Measurements from ENCODE around the gene PSMA7. TPM values are rescaled to one million over a fixed set of nuclear protein-coding genes. Genes with fewer than 3 reads are reported as not detected.

The PSMA7 gene
- total and polyA plus RNA-seq, 2 of the 8 experiments (the other 6 are each of a cell fraction or from before 2014, with no cell fraction given), result 361 to 648 TPM

DNA sequence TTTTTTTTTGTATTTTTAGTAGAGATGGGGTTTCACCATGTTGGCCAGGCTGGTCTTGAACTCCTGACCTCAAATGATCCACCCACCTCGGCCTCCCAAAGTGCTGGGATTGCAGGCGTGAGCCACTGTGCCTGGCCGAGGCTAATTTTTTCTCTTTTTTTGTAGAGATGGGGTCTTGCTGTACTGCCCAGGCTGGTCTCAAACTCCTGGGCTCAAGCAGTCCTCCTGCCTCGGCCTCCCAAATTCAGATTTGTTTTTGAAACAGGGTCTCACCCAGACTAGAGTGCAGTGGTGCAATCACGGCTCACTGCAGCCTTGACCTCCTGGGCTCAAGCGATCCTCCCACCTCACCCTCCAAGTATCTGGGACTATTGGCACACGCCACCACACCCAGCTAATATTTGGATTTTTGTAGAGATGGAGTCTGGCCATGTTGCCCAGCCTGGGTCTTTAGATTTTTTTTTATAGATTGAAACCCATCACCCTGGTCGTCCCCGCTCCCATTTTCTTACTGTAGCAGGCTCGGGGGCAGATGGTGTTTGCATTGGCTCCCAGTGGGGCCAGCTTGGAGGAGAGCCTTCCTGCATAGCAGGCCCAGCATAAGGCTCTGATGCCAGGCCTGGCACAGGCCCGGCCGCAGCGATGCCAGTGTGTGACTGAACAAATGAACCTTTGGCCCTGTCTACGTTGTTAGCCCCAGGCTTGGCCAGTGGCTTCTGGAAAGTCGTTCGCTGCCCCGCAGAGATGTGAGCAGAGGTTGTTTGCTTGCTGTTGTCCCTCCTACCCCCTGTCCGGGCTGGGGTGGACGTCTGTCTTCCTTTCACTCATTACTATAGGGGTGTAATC lies 35.3 kb upstream of the PSMA7 start:
- 94% methylated on average over 19 of the region's 19 CpGs; no CpG with 5 or more reads in 1 of the 2 experiments for WGBS, 2 experiments (ENCODE audit: extremely low coverage in 1 of 2, insufficient coverage in 1 of 2, insufficient read length in 1 of 2, insufficient replicate concordance in 2 of 2, low coverage in 1 of 2, low lambda C conversion rate in 2 of 2, missing lambda C conversion rate in 1 of 2)
- no peak overlapping the region for H3K56ac ChIP-seq (replicated peaks; ENCODE audit: insufficient read length, low read depth, low read length)
- no peak overlapping the region for H3K18ac ChIP-seq (ENCODE audit: extremely low read depth, low read length)
- no peak overlapping the region for H2BK120ac ChIP-seq (replicated peaks; ENCODE audit: low read depth, low read length)
- H3K23ac ChIP-seq (ENCODE audit: insufficient read length), result no peak overlapping the region
- H2AFZ ChIP-seq (ENCODE audit: low read length), result no peak overlapping the region
- H4K8ac ChIP-seq (ENCODE audit: extremely low read depth, insufficient read depth, low read length), result no peak overlapping the region; the same call in 1 of the 2 replicates
- FAIRE-seq (no peak), DNase-seq (ENCODE audit: low read depth in 1 of 2, low spot score in 2 of 2) (no peak)
- peaks cover 2 to 5% of the 10 kb centered on the region in 2 experiments; a peak in 3 of 4 replicates for H3K79me2 ChIP-seq (ENCODE audit: control insufficient read depth in 1 of 2, insufficient read depth in 2 of 2, low read length in 2 of 2)
- ChIA-PET CTCF (ENCODE audit: partially characterized antibody) (interaction anchor here (2.0 kb wide), 1 partner anchor 12 kb away, joined by 6 read pairs; no protein-coding TSS in a partner anchor), POLR2A (ENCODE audit: partially characterized antibody) (no interaction called here)
- H3K27ac ChIP-seq (ENCODE audit: low read depth, low read length), result no peak overlapping the region
- peaks cover 2% of the 10 kb centered on the region; the same call in 1 of the 2 replicates for H3K79me1 ChIP-seq (ENCODE audit: low read depth, low read length)
- H2BK12ac ChIP-seq (ENCODE audit: low read depth, low read length), result no peak overlapping the region
- H2BK15ac ChIP-seq (ENCODE audit: low read length), result no peak overlapping the region
- no peak overlapping the region for H2AK5ac ChIP-seq (ENCODE audit: low read depth, low read length)
- no peak overlapping the region for H3K4me2 ChIP-seq (ENCODE audit: insufficient read depth in 1 of 2, low read depth in 2 of 2, low read length in 2 of 2)
- TF ChIP-seq RNF2 (IDR thresholded peaks at IDR 0.05; ENCODE audit: borderline replicate concordance, low read depth, low read length, missing control alignments, poor library complexity, severe bottlenecking), result no peak
- TF ChIP-seq, protein P1, sequence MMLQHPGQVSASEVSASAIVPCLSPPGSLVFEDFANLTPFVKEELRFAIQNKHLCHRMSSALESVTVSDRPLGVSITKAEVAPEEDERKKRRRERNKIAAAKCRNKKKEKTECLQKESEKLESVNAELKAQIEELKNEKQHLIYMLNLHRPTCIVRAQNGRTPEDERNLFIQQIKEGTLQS (IDR thresholded peaks at IDR 0.05; ENCODE audit: insufficient read depth, low read depth, low read length), result no peak
- no peak for TF ChIP-seq BACH1 (IDR thresholded peaks at IDR 0.05; ENCODE audit: low read length)
- TF ChIP-seq KDM5A (IDR thresholded peaks at IDR 0.05; ENCODE audit: low read length), result no peak
- no peak for TF ChIP-seq SP1 (IDR thresholded peaks at IDR 0.05; ENCODE audit: low read depth, low read length)
- no peak for TF ChIP-seq BRCA1 (IDR thresholded peaks at IDR 0.05; ENCODE audit: low read depth, low read length)
- TF ChIP-seq POLR2AphosphoS5 (IDR thresholded peaks at IDR 0.05; ENCODE audit: low read depth, low read length), result no peak
- no peak overlapping the region for H3K9ac ChIP-seq (replicated peaks in 1 of 4; ENCODE audit: extremely low read depth in 1 of 4, low read depth in 3 of 4, low read length in 3 of 4)
- peaks cover 0 to 2% (median 0%) of the 10 kb centered on the region in 4 experiments; a peak in 2 of 7 replicates for H3K4me1 ChIP-seq (replicated peaks in 1 of 4; ENCODE audit: control insufficient read depth in 3 of 4, insufficient read depth in 4 of 4, low read length in 3 of 4)
- H3K9me3 ChIP-seq (ENCODE audit: insufficient read depth in 2 of 2, low read depth in 1 of 2, low read length in 1 of 2), result no peaks in the 10 kb centered on the region
- H3K14ac ChIP-seq (ENCODE audit: insufficient read length), result no peak overlapping the region
- no peaks in the 10 kb centered on the region for H3K27me3 ChIP-seq (replicated peaks in 1 of 4; ENCODE audit: control insufficient read depth in 3 of 4, extremely low read depth in 1 of 4, insufficient read depth in 3 of 4, low read length in 3 of 4)
- no peak overlapping the region for H2BK5ac ChIP-seq (ENCODE audit: low read depth, low read length)
- peaks cover 2 to 21% (median 11%) of the 10 kb centered on the region in 4 experiments; a peak in 6 of 8 replicates for H3K36me3 ChIP-seq (ENCODE audit: control insufficient read depth in 2 of 4, insufficient read depth in 4 of 4, low read length in 3 of 4)
- peaks cover 3% of the 10 kb centered on the region for H3K23me2 ChIP-seq (ENCODE audit: low read depth, low read length)
- no peak overlapping the region for H3K4me3 ChIP-seq (ENCODE audit: extremely low read depth in 1 of 4, insufficient read depth in 2 of 4, low read depth in 3 of 4, low read length in 4 of 4)
- H4K20me1 ChIP-seq (replicated peaks in 1 of 2; ENCODE audit: control insufficient read depth in 1 of 2, insufficient read depth in 2 of 2, low read length in 2 of 2), result peaks cover 0 to 4% of the 10 kb centered on the region in 2 experiments
- no peak overlapping the region for H4K5ac ChIP-seq (ENCODE audit: insufficient read length, low read depth, low read length)
- no peak overlapping the region for H2BK20ac ChIP-seq (ENCODE audit: low read length)
- H3K4ac ChIP-seq (replicated peaks; ENCODE audit: insufficient read length, low read depth, low read length), result no peak overlapping the region
- H4K91ac ChIP-seq (replicated peaks; ENCODE audit: insufficient read length, low read length), result no peak overlapping the region
